ENCODE data around the gene LRMDA.

DNA sequence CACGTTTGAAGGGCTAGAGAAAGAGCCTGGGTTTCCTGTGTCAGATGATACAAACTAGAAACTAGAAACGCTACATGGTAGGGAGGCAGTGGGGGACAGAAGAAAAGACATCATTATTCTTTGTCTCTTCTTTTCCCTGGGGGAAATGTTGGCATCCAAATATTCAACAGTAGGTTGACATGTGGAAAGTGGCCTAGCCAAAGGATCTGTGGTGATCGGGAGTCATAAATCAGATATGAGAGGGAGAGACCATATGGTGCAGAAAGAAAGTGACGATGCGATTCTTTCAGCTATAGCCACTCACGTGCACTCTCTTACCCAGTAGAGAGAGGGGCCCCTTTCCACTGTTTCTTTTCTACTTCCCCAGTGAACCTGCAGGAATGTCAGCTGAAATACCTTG is 964.7 kb downstream of the LRMDA start:
- TF ChIP-seq, protein P1, sequence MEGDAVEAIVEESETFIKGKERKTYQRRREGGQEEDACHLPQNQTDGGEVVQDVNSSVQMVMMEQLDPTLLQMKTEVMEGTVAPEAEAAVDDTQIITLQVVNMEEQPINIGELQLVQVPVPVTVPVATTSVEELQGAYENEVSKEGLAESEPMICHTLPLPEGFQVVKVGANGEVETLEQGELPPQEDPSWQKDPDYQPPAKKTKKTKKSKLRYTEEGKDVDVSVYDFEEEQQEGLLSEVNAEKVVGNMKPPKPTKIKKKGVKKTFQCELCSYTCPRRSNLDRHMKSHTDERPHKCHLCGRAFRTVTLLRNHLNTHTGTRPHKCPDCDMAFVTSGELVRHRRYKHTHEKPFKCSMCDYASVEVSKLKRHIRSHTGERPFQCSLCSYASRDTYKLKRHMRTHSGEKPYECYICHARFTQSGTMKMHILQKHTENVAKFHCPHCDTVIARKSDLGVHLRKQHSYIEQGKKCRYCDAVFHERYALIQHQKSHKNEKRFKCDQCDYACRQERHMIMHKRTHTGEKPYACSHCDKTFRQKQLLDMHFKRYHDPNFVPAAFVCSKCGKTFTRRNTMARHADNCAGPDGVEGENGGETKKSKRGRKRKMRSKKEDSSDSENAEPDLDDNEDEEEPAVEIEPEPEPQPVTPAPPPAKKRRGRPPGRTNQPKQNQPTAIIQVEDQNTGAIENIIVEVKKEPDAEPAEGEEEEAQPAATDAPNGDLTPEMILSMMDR (IDR thresholded peaks at IDR 0.05): no peak
- TF ChIP-seq POLR2A (IDR thresholded peaks at IDR 0.05): no peak

Data from body of pancreas (tissue), 4 donors.